DOHH2 (cell line): Measurements from ENCODE around the gene SLC51A.

Experiments
- EZH2phosphoT487 ChIP-seq: fragments of 200-600 bp; sonication (generic); IDR thresholded peaks from 2 replicates; pipeline ENCODE4 v1.6.1; 2017; ENCODE audit warnings: borderline replicate concordance, mild to moderate bottlenecking, antibody characterized with exemption, low read length, moderate library complexity, mixed read lengths
- TF ChIP-seq, protein P1 (sequence below): fragments of 200-600 bp; sonication (generic); IDR thresholded peaks from one replicate; pipeline ENCODE4 v1.5.1; 2014; ENCODE audit warnings: antibody characterized with exemption, mild to moderate bottlenecking, low read depth, low read length; ENCODE audit not compliant: poor library complexity, severe bottlenecking

- TF ChIP-seq, protein P1, sequence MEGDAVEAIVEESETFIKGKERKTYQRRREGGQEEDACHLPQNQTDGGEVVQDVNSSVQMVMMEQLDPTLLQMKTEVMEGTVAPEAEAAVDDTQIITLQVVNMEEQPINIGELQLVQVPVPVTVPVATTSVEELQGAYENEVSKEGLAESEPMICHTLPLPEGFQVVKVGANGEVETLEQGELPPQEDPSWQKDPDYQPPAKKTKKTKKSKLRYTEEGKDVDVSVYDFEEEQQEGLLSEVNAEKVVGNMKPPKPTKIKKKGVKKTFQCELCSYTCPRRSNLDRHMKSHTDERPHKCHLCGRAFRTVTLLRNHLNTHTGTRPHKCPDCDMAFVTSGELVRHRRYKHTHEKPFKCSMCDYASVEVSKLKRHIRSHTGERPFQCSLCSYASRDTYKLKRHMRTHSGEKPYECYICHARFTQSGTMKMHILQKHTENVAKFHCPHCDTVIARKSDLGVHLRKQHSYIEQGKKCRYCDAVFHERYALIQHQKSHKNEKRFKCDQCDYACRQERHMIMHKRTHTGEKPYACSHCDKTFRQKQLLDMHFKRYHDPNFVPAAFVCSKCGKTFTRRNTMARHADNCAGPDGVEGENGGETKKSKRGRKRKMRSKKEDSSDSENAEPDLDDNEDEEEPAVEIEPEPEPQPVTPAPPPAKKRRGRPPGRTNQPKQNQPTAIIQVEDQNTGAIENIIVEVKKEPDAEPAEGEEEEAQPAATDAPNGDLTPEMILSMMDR, result no peak
- no peak for TF ChIP-seq EZH2phosphoT487
Observed at GRCh38 chr3:196207833-196208607, 8.3 kb upstream of the SLC51A start.
